Hematopoietic multipotent progenitor cell treated with erythropoietin and hydrocortisone succinate and interleukin-3 and kit ligand, for 15 days (in vitro differentiated cells): ENCODE data around the gene PCDHGA1.
A peak's percentile ranks its signal among the peaks of the same experiment; 100 is the strongest.

ENCODE experiments used
- DNase-seq: peaks from one replicate; pipeline ENCODE4 v3.0.0-alpha.2; 2015; ENCODE audit warnings: low spot score

The PCDHGA1 gene

GRCh38 chr5:141492168-141492885, 162.0 kb downstream of the PCDHGA1 start:
- no peak for DNase-seq

GRCh38 chr5:141493500-141494422, 163.4 kb downstream of the PCDHGA1 start:
- DNase-seq: no peak

GRCh38 chr5:141494761-141495452, 164.6 kb downstream of the PCDHGA1 start:
- no peak for DNase-seq

GRCh38 chr5:141495453-141495811, 165.1 kb downstream of the PCDHGA1 start:
- no peak for DNase-seq

- DNase-seq: no peak
These were observed 165.7 kb downstream of the PCDHGA1 start for GRCh38 chr5:141496038-141496437.

GRCh38 chr5:141501761-141502160, 171.4 kb downstream of the PCDHGA1 start:
- no peak for DNase-seq

GRCh38 chr5:141503681-141504080, 173.4 kb downstream of the PCDHGA1 start:
- DNase-seq: no peak

GRCh38 chr5:141504216-141504615, 173.9 kb downstream of the PCDHGA1 start:
- no peak for DNase-seq

- no peak for DNase-seq
These were observed 176.3 kb downstream of the PCDHGA1 start for GRCh38 chr5:141506381-141507155.

GRCh38 chr5:141507387-141508091, 177.2 kb downstream of the PCDHGA1 start:
- DNase-seq: no peak

GRCh38 chr5:141508440-141508797, 178.1 kb downstream of the PCDHGA1 start:
- no peak for DNase-seq

DNA sequence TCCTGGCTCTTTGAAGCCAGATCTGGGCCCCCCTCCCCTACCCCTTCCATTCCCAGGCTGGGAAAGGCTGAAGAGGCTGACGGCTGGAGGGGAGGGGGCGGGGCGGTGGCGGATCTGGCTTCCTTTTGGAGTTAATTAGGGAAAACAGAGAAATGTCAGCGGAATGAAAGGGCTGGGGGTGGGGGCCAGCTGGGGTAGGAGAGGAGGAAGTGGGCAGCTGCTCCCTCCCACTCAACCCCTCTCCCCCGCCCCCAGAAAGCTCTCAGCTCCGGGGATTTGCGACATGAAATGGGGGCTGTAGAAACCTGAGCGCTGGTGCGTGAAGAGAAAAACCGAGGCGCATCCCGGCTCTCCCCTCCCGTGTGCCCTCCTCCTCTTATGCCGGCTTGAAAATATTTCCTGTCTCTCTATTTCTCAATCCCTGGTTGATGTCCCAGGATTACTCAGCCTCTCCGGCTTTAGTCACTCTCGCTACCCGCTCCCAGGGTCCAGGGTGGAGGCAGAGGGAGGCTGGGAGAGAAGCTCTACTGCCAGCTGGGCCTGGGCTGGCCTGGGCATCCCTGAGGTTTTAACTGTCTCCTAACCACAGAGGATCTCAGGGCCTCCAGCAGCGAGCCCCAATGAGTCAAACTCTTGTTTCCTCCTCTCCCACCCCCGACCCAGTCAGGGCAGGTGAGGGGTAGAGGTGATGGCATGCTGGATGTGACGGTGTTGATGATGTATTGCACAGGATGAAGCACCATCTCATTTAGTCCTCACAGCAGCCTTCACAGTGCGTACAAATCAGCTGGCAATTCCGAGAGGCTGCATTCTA, 178.7 kb downstream of the PCDHGA1 start:
- no peak for DNase-seq

DNA sequence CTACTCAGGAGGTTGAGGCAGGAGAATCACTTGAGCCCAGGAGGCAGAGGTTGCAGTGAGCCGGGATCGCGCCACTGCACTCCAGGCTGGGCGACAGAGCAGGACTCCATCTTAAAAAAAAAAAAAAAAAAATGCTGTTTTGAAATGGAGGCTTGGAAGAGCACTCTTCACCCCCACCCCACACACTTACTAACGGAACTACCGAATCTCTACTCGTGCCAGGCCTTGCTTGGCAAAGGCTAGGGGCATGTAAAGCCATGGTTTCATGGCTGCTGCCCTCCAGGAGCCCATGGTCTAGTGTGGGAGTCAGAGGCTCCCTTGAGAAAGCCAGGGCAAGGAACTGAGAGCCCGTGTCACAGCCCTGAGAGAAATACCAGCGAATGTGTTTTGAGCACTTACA, 179.8 kb downstream of the PCDHGA1 start:
- no peak for DNase-seq

DNA sequence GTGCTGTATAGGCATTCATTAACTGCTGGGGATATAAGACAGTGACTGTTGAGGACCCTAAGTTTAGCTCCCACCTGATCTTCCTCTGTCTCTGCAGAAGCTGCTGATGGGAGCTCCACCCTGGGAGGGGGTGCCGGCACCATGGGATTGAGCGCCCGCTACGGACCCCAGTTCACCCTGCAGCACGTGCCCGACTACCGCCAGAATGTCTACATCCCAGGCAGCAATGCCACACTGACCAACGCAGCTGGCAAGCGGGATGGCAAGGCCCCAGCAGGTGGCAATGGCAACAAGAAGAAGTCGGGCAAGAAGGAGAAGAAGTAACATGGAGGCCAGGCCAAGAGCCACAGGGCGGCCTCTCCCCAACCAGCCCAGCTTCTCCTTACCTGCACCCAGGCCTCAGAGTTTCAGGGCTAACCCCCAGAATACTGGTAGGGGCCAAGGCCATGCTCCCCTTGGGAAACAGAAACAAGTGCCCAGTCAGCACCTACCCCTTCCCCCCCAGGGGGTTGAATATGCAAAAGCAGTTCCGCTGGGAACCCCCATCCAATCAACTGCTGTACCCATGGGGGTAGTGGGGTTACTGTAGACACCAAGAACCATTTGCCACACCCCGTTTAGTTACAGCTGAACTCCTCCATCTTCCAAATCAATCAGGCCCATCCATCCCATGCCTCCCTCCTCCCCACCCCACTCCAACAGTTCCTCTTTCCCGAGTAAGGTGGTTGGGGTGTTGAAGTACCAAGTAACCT, 180.7 kb downstream of the PCDHGA1 start:
- no peak for DNase-seq

DNA sequence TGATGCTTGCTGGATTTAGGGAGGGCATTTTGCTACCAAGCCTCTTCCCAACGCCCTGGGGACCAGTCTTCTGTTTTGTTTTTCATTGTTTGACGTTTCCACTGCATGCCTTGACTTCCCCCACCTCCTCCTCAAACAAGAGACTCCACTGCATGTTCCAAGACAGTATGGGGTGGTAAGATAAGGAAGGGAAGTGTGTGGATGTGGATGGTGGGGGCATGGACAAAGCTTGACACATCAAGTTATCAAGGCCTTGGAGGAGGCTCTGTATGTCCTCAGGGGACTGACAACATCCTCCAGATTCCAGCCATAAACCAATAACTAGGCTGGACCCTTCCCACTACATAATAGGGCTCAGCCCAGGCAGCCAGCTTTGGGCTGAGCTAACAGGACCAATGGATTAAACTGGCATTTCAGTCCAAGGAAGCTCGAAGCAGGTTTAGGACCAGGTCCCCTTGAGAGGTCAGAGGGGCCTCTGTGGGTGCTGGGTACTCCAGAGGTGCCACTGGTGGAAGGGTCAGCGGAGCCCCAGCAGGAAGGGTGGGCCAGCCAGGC, 181.5 kb downstream of the PCDHGA1 start:
- no peak for DNase-seq

GRCh38 chr5:141512390-141512910, 182.1 kb downstream of the PCDHGA1 start:
- DNase-seq: peak; percentile 79

- DNase-seq: no peak
These were observed 182.8 kb downstream of the PCDHGA1 start for GRCh38 chr5:141512911-141513626.

DNA sequence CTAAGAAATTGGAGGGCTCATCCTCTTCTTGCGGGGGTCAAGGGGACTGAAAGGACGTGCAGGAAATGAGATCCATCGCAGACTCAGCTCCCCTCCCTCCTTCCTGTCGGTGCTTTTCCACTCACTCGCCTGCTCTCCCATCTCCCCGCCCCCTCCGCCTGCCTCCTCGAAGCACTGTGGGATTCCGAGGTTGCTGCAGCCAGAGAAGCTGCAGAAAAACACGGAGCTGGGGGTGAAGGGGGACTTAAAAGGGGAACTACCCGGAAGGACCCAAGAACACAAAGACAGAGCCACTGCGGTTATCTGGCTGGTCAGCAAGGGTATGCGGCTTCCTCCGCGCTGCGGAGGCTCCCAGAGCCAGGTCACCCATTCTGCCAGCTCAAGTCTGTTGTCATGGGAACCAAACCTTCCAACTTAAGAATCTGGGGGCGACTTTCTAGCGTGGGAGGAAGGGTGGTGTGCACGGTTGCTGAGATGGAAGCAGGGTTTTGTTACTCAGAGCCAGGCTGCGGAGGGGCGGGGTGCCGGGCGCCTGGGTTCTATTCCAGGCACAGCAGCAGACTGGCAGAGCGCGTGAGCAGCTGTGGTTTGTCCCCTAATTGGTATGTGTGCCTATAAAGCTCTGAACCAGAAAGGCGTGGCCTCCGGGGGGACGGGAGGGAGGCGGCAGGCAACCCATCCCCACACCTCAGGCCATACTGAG, 183.5 kb downstream of the PCDHGA1 start:
- no peak for DNase-seq
